ENCODE results near the gene CRKL.

The CRKL gene

DNA sequence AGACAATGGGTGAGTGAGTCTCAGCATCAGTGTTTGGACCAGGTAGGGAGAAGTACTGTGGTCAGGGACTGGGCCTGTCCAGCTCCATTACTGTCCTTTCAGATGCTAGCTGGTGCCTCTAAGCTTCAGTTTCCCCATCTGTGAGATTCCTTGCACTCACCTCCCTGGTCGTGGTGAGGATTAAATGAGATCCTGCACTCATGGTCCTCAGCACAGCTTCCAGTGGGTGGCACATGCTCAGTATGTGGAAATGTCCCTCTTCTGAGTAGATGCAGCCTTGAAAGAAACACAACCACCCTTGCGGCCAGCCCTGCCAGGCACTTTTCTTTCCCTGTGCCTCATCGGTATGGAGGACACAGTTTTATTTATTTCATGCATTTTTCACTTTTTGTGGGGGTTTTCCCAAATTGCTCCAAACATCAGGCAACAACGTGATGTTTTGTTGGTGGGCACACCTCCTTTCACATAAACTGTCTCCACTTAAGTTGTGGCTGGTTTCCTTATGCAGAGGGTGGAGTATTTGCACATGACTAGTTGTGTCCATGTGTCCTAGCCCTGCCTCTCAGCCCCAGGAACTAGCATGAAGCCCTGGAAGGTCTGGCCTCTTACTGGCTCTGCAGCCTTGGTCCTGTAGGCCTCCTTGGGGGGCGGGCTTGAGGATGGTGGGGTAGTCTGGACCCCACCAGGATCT, 66.0 kb downstream of the CRKL start:
- DNase-seq = no peak

DNA sequence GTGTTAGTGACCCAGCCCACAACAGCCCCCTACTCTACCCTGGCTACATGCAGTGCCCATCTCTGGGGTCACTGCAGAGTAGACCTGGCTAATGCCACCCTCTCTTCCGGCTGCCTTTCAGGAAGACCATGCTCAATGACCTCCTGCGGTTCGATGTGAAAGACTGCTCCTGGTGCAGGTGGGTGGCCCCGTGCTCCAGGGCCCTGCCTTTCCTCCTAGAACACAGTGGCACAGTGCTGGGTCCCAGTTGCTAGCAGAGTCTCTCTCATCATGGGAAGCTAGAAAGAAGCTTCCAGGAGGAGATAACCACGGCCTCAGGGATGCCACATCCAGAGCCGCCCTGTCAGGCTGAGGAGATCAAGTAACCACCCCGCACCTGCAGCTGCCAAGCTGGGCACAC, 68.5 kb downstream of the CRKL start:
- DNase-seq = no peak

DNA sequence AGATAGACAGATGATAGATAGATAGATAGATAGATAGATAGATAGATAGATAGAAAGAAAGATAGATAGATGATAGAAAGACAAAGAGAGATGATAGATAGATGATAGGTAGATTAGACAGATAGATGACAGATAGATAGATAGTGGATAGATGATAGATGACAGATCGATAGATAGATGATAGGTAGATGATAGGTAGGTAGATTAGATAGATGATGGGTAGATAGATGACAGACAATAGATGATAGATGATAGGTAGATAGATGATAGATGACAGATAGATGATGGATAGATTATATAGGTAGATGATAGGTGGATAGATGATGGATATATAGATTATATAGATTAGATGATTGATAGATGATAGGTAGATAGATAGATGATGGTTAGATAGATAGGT, 69.2 kb downstream of the CRKL start:
- DNase-seq = no peak

DNA sequence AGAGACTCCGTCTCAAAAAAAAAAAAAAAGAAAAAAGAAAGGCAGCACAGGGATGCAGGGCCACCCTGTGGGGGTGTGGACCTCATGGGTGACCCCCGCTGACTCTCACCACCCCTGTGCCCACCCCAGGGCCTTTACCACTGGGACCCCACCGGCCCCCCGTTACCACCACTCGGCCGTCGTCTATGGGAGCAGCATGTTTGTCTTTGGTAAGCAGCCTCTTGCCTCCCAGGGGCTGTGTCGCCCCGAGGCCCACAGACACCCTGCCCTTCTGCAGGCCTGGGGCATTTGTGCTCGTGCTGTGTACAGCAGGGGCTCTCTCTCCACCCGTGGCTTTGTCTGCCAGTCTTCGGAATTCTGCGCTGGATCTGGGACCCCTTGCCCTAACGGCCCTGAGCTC, 70.2 kb downstream of the CRKL start:
- DNase-seq = no peak

DNA sequence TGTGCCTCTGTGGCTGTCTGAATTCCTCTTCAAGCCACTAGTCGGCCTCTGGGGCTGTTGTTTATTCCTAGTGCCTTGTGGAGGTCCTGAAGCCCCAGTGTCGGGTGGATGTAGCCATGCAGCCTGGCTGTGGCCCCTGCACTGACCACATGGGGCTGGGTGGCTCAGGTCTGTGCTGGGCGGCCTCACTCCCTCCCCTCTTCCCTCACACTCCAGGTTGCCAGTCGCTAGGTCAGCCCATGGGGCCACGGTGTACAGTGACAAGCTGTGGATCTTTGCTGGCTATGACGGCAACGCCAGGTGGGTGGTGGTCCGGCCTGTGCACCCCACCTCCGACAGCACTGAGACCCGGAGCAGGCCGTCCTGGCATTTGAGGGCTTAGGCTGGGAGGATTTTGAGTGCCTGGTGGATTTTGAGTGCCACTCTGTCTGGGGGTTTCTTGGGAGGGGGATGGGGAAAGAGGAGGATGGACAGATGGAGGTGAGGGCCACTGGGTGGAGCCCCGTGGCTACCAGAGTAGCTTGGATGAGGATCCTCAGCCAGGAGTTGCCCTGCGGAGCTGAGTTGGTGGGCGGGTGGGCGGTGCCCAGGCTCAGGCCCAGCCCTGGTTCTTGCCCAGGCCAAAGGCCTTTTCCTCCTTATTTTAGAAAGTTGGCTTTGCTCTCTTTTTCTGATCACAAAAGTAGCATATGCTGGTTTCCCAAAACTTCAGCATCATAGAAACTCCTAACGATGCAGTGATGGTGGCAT, 71.5 kb downstream of the CRKL start:
- no peak for DNase-seq

DNA sequence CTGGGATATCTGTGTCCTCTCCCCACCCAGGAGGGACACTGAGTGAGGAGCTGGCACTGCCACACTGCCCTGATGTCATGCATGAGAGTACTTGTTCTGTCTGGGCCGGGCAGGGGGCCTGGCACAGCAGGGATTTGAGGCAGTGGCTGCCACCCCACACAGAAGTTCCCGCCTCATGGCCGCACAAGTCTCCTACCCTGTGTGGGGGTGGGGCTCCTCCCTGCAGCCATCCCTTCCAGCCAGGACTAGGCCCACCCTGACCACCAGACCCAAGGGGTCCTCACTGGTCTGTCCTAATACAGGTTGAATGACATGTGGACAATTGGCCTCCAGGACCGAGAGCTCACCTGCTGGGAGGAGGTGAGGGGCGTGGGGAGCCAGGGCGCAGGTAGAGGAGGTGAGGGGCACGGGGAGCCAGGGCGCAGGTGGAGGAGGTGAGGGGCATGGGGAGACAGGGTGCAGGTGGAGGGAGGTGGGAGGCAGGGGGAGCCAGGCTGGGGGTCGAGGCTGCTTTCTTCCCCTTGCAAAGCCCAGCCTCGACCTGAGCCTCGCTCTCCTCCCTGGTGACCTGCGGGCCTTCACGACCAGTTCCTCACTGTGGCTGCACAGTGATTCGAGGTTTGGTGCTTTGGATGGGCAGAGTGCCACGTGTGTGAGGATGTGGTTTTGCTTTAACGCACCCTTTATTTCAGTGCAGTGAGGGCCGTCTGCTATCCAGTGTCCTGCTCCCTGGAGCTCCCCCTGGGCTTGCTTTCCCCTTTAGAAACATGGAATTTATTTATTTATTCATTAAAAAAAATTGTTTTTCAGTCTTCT, 72.3 kb downstream of the CRKL start:
- no peak for DNase-seq

DNA sequence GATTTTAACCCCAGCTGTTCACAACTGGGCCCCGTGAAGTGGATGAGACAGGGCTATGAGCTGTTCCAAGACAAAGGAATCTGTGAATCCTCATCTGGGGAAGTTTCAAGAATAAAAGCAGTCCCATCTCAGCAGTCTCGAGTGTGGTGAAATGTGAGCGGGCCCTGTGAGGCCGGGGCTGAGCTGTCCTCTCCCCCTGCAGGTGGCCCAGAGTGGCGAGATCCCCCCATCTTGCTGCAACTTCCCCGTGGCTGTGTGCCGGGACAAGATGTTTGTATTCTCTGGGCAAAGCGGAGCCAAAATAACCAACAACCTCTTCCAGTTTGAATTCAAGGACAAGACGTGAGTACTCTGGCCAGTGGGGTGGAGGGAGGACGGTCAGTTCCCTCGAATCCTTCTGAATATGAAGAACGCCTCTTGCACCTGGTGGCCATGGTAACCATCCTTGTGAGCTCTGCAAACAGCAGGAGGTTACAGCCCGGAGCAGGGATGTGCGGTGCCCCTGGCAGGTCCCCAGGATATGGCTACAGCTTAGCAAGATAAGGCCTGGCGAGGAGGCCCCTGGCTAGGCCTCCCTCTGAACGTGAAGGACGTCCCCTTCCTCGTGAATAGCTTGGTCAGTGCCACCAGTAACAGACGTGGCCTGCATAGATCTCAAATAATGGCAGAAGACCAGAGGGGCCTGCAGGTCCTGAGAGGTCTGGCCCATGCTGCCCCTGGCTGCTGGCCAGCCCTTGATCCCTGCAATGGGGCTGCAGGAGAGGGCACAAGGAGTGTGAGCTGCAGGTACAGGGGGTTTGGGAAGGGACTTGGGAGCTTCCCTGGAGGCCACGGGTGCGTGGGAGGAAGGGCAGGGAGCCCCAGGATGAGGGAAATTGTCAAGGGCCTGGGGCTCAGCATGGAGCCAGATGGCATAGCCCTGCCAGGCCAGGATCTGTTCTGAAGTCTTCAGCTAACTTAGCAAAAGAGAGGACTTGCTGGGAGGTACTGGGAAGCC, 73.3 kb downstream of the CRKL start:
- DNase-seq = no peak

DNA sequence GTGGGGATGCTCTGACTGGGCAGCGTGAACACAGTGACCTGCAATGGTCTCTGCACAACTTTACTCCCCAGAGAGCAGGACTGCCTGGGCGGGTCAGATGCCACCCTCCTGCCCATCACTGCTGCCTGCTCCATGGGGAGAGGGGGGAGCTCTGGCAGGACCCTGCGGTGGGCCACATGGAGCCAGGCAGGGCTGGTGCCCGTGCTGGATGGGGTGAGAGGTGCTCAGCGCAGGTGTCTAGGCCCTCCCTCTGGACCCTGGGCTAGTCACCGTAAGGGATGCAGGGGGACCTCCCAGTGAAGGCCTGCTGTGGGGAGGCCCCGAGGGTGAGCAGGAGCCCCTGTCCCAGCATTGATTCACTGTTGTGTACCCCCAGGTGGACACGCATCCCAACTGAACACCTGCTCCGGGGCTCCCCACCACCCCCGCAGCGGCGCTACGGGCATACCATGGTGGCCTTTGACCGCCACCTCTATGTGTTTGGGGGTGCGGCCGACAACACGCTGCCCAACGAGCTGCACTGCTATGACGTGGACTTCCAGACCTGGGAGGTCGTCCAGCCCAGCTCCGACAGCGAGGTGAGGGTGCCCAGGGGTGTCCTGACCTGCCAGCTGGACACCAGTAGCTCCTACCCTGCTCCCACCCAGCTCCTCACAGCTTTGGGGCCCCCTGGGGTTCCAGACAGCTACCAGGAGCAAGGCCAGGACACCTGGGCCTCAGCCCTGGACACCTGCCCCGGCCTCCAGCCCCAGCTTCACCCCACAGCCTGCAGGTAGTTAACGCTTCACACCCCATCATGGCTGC, 74.2 kb downstream of the CRKL start:
- DNase-seq = no peak

DNA sequence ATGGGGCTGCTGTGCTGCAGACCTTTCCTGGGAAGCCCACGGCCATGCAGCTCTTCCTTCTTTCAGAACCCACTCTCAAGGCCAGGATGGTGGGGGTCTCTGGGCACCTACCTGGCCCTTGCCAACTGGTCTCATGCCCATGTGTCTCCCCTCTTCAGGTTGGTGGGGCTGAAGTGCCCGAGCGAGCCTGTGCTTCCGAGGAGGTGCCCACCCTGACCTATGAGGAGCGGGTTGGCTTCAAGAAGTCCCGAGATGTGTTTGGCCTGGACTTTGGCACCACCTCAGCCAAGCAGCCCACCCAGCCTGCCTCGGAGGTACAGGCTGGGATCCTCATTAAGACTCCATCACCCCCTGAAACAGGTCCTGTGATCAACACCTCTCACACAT, 74.8 kb downstream of the CRKL start:
- DNase-seq = no peak

DNA sequence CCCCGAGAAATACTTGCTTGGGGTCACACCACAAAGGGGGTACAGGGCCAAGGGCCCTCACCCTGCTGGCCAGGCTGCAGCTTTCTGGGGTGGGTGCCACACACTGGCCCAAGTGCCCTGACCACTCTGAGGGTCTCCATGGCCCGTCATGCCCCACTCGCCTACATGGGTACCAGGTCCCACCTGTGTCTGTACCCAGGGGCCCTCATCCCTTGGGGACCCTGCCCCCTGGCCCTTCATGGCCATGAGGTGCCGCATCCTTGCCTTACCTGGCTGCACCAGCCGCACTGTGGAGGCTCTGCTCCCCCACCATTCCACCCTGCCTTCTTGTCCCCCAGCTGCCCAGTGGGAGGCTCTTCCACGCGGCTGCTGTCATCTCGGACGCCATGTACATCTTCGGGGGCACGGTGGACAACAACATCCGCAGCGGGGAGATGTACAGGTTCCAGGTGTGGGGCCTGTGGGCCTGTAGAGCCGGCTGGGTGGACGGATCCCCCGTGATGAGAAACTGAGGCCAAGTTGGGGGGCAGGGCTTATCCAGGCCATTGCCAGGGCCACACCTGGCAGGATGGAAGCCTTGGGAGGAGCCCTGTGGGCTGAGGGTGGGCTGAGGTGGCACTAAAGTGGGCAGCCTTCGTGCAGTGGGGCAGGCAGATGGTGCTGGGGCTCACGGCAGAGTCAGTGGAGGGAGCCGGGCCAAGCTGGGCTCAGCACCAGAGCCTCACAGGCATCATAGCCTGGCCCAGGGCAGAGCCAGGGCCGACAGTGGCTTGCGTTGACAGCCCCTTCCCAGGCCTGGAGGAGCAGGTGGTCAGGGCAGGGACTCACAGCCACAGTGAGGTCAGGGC, 75.5 kb downstream of the CRKL start:
- DNase-seq = no peak

DNA sequence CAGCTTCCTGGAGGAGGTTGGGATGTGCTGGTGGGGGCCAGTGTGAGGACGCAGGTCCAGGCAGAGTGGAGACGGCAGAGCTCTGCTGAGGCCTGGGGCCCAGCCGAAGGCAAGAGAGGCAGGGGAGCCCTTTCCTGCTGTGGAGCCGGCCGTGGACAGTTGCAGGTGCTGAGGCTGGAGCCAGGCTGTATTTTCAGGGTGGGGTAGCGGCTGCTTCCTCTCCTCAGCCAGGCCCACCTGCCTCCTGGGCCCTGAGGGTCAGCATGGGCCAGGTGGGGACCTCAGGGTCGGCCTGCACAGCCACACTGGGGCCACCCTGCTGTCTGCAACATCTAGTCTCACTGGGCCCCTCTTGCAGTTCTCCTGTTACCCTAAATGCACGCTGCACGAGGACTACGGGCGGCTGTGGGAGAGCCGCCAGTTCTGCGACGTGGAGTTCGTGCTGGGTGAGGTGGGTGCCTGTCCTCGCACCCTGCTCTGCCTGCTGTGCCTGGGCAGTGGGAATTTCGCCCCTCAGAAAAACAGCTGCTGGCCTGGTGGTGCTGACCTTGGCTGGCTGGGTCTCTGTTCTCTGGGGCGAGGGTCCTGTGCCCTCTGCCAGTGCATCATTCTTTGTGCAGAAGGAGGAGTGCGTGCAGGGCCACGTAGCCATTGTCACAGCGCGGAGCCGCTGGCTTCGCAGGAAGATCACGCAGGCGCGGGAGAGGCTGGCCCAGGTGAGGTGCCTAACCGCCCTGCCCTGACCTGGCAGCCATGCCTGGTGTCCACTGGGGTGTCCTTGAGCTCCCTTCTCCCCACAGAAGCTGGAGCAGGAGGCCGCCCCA, 76.3 kb downstream of the CRKL start:
- no peak for DNase-seq

DNA sequence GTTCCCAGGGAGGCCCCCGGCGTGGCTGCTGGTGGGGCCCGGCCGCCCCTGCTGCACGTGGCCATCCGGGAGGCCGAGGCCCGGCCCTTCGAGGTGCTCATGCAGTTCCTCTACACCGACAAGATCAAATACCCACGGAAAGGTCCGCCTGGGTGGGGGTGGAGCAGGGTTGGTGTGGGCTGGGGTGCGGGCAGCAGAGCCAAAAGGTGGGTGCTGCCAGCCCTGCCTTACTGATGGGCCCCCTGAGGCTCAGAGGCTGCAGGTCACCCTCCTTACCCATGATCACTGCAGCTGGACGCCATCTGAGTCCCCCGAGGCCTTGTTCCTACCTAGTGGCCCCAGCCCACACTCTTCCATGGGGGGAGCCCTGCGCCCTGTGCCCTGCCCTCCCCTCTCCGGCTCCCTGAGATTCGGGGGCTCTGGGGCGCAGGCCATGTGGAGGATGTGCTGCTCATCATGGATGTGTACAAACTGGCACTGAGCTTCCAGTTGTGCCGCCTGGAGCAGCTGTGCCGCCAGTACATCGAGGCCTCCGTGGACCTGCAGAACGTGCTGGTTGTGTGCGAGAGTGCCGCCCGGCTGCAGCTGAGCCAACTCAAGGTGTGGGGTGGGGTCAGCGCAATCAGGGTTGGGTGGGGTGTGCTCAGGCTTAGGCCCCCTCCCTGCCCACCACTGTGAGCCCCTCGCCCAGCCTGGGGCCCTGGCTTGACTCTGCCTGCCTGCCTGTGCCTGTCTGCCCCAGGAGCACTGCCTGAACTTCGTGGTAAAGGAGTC, 77.1 kb downstream of the CRKL start:
- DNase-seq = no peak

DNA sequence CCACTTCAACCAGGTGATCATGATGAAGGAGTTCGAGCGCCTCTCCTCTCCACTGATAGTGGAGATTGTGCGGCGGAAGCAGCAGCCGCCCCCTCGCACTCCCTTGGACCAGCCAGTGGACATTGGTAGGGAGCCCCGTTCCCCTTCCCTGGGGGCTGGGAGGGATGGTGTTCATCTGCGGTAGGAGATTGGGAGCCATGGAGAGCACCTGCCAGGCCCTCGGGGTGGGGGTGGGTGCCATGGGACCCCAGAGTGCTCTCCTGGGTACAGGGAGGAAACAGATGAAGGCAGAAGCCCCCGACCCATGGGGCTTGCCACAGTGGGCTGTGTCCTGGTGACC, 77.7 kb downstream of the CRKL start:
- DNase-seq = no peak

DNA sequence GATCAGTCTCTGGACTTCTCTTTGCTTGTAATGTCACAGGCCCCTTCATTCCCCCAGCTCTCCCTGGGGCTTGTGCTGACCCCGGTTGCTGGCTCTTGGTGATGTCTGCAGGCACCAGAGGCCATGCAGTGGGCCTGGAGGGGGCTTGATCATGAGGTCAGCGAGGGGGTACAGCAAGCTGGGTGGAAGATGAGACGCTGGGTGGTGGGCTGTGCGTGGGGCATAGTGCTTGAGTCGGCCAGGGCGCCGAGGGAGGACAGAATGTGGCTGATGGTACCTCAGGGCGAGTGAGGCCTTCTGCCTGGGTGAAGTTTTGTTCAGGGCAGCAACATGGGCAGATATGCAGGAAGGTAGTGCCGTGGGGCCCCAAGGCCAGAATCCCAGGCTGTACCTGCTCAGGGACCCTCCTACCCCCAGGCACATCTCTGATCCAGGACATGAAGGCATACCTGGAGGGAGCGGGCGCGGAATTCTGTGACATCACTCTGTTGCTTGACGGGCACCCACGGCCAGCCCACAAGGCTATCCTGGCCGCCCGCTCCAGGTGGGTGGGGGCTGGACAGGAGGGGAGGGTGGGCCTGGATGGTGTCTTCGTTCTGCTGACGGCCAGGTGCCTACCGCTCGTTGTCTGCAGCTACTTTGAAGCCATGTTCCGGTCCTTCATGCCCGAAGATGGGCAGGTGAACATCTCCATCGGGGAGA, 78.3 kb downstream of the CRKL start:
- DNase-seq = no peak

DNA sequence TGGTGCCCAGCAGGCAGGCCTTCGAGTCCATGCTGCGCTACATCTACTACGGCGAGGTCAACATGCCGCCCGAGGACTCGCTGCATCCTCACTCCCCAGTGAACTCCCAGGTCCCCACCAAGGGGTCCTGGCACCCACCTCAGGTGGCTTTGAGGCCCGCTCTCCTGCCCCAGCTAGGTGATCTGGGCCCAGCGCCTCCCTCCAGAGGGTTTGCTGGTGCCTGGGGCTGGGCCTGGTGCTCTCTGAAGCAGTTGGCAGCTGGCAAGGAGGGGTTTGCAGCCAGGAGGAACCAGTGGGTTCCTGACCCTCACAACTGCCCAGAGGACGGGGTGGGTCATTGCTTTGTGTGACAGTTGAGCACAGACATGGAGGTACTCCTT, 78.8 kb downstream of the CRKL start:
- DNase-seq = no peak

DNA sequence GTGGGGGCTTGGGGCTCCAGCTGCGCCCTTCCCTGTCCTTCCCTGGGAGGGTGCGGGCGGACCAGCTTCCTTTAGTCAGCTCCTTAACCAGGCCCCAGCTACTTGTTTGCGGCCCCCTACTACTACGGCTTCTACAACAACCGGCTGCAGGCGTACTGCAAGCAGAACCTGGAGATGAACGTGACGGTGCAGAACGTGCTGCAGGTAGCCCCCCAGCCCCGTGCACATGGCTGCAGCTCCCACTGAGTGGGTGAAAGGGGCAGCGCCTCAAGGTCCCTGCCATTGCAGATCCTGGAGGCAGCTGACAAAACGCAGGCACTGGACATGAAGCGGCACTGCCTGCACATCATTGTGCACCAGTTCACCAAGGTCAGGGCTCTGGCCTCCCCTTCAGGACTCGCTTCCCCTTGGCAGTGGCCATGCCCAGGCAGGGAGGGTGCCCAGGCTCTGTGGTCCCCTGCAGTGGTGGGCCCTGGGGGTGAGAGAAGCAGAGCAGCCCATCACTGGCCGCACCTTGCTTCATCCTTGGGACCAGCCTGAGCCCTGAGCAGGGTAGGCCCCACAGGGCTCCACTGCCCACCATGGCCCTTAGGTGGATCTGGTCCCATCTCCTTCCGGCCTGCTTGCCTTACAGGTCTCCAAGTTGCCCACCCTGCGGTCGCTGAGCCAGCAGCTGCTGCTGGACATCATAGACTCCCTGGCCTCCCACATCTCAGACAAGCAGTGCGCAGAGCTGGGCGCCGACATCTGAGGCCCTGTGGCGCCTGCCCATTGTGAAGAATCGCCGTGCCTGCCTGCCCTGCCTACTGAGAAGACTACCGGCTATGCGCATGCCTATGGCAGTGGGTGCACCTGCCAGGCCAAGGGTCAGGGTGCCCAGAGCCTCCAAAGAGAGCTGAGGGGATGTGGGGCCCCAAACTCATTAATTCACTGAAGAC, 79.7 kb downstream of the CRKL start:
- DNase-seq = no peak

DNA sequence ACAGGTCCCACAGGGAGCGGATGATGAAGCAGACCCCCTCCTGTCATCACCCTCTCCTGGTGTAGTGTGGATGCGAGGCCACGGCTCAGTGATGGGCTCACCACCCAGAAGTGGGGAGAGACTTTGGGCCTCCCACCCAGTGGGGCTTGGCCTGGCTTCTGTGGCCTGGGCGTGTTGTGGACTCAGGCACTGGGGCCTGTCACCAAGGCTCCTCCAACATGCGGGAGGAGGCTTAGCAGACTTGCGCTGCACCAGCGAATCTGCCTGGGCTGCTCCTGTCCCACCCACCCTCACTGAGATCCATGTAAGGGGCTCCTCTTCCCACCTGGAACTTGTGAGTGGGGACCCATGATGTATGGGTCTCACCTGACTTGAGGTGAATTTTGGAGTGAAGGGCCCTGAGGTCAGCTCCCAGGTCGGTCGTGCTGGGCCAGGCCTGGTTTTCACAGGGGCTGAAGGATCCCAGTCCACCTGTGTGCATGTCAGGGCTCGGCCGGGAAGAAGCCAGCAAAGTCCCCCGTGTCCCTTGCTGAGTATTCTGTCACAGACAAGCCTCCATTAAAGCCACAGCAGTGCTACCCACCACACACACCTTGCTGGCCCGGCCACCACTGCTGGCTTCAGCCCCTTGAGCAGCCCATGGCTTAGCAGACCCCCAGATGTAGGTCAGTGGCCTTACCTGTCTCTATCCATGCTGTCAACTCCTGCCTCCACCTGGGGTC, 80.5 kb downstream of the CRKL start:
- DNase-seq = no peak

Measured in NCI-H187 treated with DMSO at 0.1 percent for 48 hours (cell line).